ENCODE measurements around the gene DUT. TPM values are rescaled to one million over a fixed set of nuclear protein-coding genes. Genes with fewer than 3 reads are reported as not detected.

The DUT gene
- total and polyA plus RNA-seq, 3 donors from 2014 or later: 72.9 to 95.4 (median 76.1) TPM

- intact Hi-C loops (cut with DNase I; ENCODE audit: low total_unique reads): no loop called here
- DNase-seq: no peak
Observed at GRCh38 chr15:48354694-48355303, 23.6 kb downstream of the DUT start.

GRCh38 chr15:48355377-48355776, 24.1 kb downstream of the DUT start:
- no peaks in the 10 kb centered on the region for H3K36me3 ChIP-seq (ENCODE audit: low read depth, missing control alignments)
- no peak for DNase-seq
- 54 to 66% methylated on average over 6 of the region's 6 CpGs for WGBS, 2 donors
- H3K27me3 ChIP-seq: no peaks in the 10 kb centered on the region
- TF ChIP-seq POLR2A (IDR thresholded peaks at IDR 0.05) (no peak), CTCF (IDR thresholded peaks at IDR 0.05) (no peak)
- intact Hi-C loops (cut with DNase I; ENCODE audit: low total_unique reads): no loop called here
- H3K9me3 ChIP-seq: no peaks in the 10 kb centered on the region
- H3K27ac ChIP-seq: no peak overlapping the region
- H3K4me3 ChIP-seq: no peak overlapping the region
- H3K4me1 ChIP-seq: no peaks in the 10 kb centered on the region

More at GRCh38 chr15:48354694-48355303, 23.6 kb downstream of the DUT start:
- Histone ChIP-seq H3K4me3 (no peak overlapping the region), H3K36me3 (ENCODE audit: low read depth, missing control alignments) (no peaks in the 10 kb centered on the region), H3K4me1 (no peaks in the 10 kb centered on the region), H3K9me3 (no peaks in the 10 kb centered on the region), H3K27me3 (no peaks in the 10 kb centered on the region), H3K27ac (no peak overlapping the region)
- TF ChIP-seq POLR2A (IDR thresholded peaks at IDR 0.05) (no peak), CTCF (IDR thresholded peaks at IDR 0.05) (no peak)
- 58 to 69% methylated on average over 9 of the region's 9 CpGs for WGBS, 2 donors

GRCh38 chr15:48358229-48359152, 27.3 kb downstream of the DUT start:
- H3K4me1 ChIP-seq: no peaks in the 10 kb centered on the region
- intact Hi-C loops (cut with DNase I; ENCODE audit: low total_unique reads): no loop called here
- no peaks in the 10 kb centered on the region for H3K36me3 ChIP-seq (ENCODE audit: low read depth, missing control alignments)
- no peak overlapping the region for H3K27ac ChIP-seq
- no peaks in the 10 kb centered on the region for H3K27me3 ChIP-seq
- no peaks in the 10 kb centered on the region for H3K9me3 ChIP-seq
- peak in 2 of 3 experiments; percentile 43 to 59 for TF ChIP-seq CTCF (IDR thresholded peaks at IDR 0.05)
- TF ChIP-seq POLR2A (IDR thresholded peaks at IDR 0.05): no peak
- H3K4me3 ChIP-seq: no peak overlapping the region
- WGBS, 2 donors: 23 to 33% methylated on average over 3 of the region's 3 CpGs
- DNase-seq: no peak

GRCh38 chr15:48360841-48361240, 29.6 kb downstream of the DUT start:
- WGBS, 2 donors: 81 to 87% methylated on average over 2 of the region's 2 CpGs

More at GRCh38 chr15:48360841-48361240, 29.6 kb downstream of the DUT start:
- Histone ChIP-seq H3K27me3 (no peaks in the 10 kb centered on the region), H3K9me3 (no peaks in the 10 kb centered on the region), H3K36me3 (ENCODE audit: low read depth, missing control alignments) (no peaks in the 10 kb centered on the region), H3K4me3 (no peak overlapping the region), H3K27ac (no peak overlapping the region), H3K4me1 (no peaks in the 10 kb centered on the region)
- TF ChIP-seq CTCF (IDR thresholded peaks at IDR 0.05) (no peak), POLR2A (IDR thresholded peaks at IDR 0.05) (no peak)
- intact Hi-C loops (cut with DNase I; ENCODE audit: low total_unique reads): no loop called here
- DNase-seq: no peak
